Endothelial cell of umbilical vein (primary cell): Measurements from ENCODE around the gene ANGPT4.

Experiments used
- CTCF ChIP-seq, 2 donors: IDR thresholded peaks; 1 replicate in 1 of 2; 2 replicates in 1 of 2; pipeline ENCODE4 v1.5.1; 2011; ENCODE audit warnings: low read length in 2 of 2, mild to moderate bottlenecking in 2 of 2, moderate library complexity in 2 of 2, control low read depth in 1 of 2, inconsistent platforms in 1 of 2, low read depth in 1 of 2; ENCODE audit not compliant: insufficient read depth in 1 of 2; ENCODE audit errors: extremely low read depth in 1 of 2
- EZH2 ChIP-seq: IDR thresholded peaks from 2 replicates; pipeline ENCODE4 v1.6.1; 2012; ENCODE audit warnings: borderline replicate concordance, low read depth, mild to moderate bottlenecking, moderate library complexity, low read length, inconsistent platforms; ENCODE audit not compliant: severe bottlenecking
- GATA2 ChIP-seq: IDR thresholded peaks from 2 replicates; pipeline ENCODE4 v1.7.0; 2011; ENCODE audit warnings: low read depth, mild to moderate bottlenecking, moderate library complexity, mixed read lengths, low read length; ENCODE audit not compliant: insufficient read length, insufficient read depth
- POLR2A ChIP-seq: IDR thresholded peaks from 2 replicates; pipeline ENCODE4 v1.6.1; 2012; ENCODE audit warnings: low read depth, mild to moderate bottlenecking, control low read depth, low read length

DNA sequence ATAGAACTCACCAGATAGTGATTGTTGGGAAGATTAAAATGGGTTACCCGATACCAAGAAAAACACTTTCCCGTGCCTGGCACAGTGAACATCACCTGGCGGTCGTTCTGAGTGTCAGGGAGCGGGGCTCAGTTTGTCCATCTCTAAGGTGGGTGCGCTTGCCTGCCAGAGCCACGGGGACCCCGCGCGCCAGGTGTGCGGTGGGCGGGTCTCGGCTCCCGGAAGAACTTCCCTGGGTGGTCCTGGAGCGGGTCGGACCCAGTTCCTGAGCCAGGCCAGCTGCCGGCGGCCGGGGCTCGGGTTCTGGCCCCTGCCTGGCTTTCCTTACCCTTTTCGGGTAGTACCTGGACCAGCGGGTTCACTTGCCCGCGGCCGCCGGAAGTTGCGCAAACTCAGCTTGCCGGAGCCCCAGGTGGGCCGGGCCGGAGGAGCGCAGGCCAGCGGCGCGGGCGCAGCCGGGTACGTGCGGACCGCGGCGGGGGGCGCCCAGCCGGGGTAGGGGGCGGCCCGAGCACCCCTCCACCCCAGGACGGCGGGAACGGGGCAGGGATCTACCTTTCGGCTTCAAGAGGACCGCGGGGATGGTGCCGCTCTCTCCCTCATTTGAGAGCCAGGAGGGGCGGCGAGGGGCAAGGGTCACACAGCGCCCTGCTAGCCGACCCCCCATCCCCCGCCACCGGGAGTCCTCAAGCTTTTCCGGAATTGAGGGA is 75.1 kb downstream of the ANGPT4 start:
- no peak for TF ChIP-seq CTCF (IDR thresholded peaks at IDR 0.05; ENCODE audit: extremely low read depth in 1 of 2, insufficient read depth in 1 of 2, low read depth in 1 of 2, low read length in 2 of 2)
- TF ChIP-seq POLR2A: no peak
- no peak for TF ChIP-seq GATA2
- TF ChIP-seq EZH2: no peak
